Spleen (tissue), 11 donors: Measurements from ENCODE around the gene TSC22D1. TPM values are rescaled to one million over a fixed set of nuclear protein-coding genes. Genes with fewer than 3 reads are reported as not detected.

Experiments
- DNase-seq: peaks from one replicate; pipeline ENCODE4 v3.0.0-alpha.2; 2020
- H3K27ac ChIP-seq, 8 donors: fragments of 200-600 bp; sonication (generic) in 7 of 8; 1 replicate in 4 of 8; 2 replicates in 4 of 8; pipeline versions ENCODE4 v1.5.0 to v1.8.0; 2016 to 2021; ENCODE audit warnings: inconsistent platforms in 4 of 8, mild to moderate bottlenecking in 4 of 8, moderate library complexity in 1 of 8
- H3K27me3 ChIP-seq, 7 donors: fragments of 200-600 bp; sonication (generic) in 6 of 7; replicated peaks in 1 of 7; 1 replicate in 4 of 7; 2 replicates in 3 of 7; pipeline versions ENCODE4 v1.5.0 to v1.8.0; 2016 to 2021; ENCODE audit warnings: inconsistent platforms in 3 of 7, mild to moderate bottlenecking in 1 of 7
- H3K36me3 ChIP-seq, 6 donors: fragments of 200-600 bp; sonication (generic) in 5 of 6; 1 replicate in 4 of 6; 2 replicates in 2 of 6; pipeline versions ENCODE4 v1.5.0 to v1.8.0; 2016 to 2021; ENCODE audit warnings: inconsistent platforms in 2 of 6
- H3K4me1 ChIP-seq, 6 donors: fragments of 200-600 bp; sonication (generic) in 5 of 6; 1 replicate in 3 of 6; 2 replicates in 3 of 6; pipeline versions ENCODE4 v1.5.0 to v1.8.0; 2016 to 2021; ENCODE audit warnings: inconsistent platforms in 3 of 6
- H3K4me3 ChIP-seq, 8 donors: fragments of 200-600 bp; sonication (generic) in 7 of 8; 1 replicate in 4 of 8; 2 replicates in 4 of 8; pipeline versions ENCODE4 v1.5.0 to v1.8.0; 2016 to 2021; ENCODE audit warnings: inconsistent platforms in 4 of 8, mild to moderate bottlenecking in 4 of 8, moderate library complexity in 2 of 8
- H3K9me3 ChIP-seq, 8 donors: fragments of 200-600 bp; sonication (generic) in 7 of 8; 1 replicate in 4 of 8; 2 replicates in 4 of 8; pipeline versions ENCODE4 v1.5.0 to v1.8.0; 2016 to 2021; ENCODE audit warnings: inconsistent platforms in 4 of 8
- CTCF ChIP-seq, 11 experiments: fragments of 200-600 bp in 7 of 11; fragments of 450-650 bp in 4 of 11; sonication (generic) in 4 of 11; IDR thresholded peaks in 8 of 11; conservative IDR thresholded peaks in 3 of 11; 1 replicate in 7 of 11; 2 replicates in 4 of 11; pipeline versions ENCODE4 v1.4.0 to v1.8.0; 2016 to 2021; ENCODE audit warnings: antibody characterized with exemption in 11 of 11, inconsistent platforms in 4 of 11, mild to moderate bottlenecking in 1 of 11
- POLR2A ChIP-seq, 3 donors: fragments of 450-650 bp; IDR thresholded peaks; one replicate each; pipeline ENCODE4 v1.5.1; 2017; ENCODE audit warnings: antibody characterized with exemption in 3 of 3, mild to moderate bottlenecking in 1 of 3
- POLR2AphosphoS5 ChIP-seq, 3 donors: sonication (generic); formaldehyde crosslinking; IDR thresholded peaks; one replicate each; pipeline ENCODE4 v1.5.1; 2017; ENCODE audit warnings: antibody characterized with exemption in 3 of 3
- WGBS, 5 donors: extraction: QIAGEN DNeasy Blood & Tissue Kit in 3 of 5; methylation state at CpG; one replicate each; pipeline versions ENCODE4 v1.1.5 to v1.1.7; 2013 to 2018; 5-methylcytosine and 5-hydroxymethylcytosine counted together
- intact Hi-C: fragments of 100-400 bp; cut with DNase I; formaldehyde crosslinking; loops from one replicate; pipeline ENCODE4 v1.15.0; 2023; ENCODE audit warnings: low total_unique reads
- polyA plus RNA-seq, 3 donors: library from polyadenylated mRNA; stranded (reverse); fragments of 200-250 nt; gene quantifications; one replicate each; pipeline ENCODE4 v1.2.1, GENCODE V29; 2013
- total RNA-seq, 7 donors: library from RNA; depleted of rRNA in 3 of 7; stranded (reverse); fragments of >200 nt in 3 of 7; fragmentation: NEBNext Ultra II Directional in 4 of 7; extraction: Animal tissue kit (Norgen Biotek cat#: 25700) in 4 of 7; gene quantifications; one replicate each; pipeline versions ENCODE4 v1.1.0 to v1.2.1, GENCODE V29; 2016 to 2021
- donor health status: healthy with polysubstance abuse.
- donor health status: DM: no; HTN: no; CAD: no; lungs with moderate emphysema.
- donor health status: DM: no; HTN: no; CAD: no.
- donor health status: Bipolar disorder and iron deficiency.
- donor health status: healthy.
- donor health status: DM: no; HTN: no; CAD: no.
- donor health status: DM: yes; HTN: yes; CAD: no.

The TSC22D1 gene
- total and polyA plus RNA-seq, 10 donors = 14.3 to 66.3 (median 42.6) TPM

- 62 to 84% (median 82%) methylated on average over 3 of the region's 3 CpGs for WGBS, 5 donors
- intact Hi-C loops = no loop called here
- DNase-seq = no peak
- peaks cover 0 to 7% (median 0%) of the 10 kb centered on the region in 6 donors for H3K4me1 ChIP-seq
- no peaks in the 10 kb centered on the region for H3K9me3 ChIP-seq
- no peak for TF ChIP-seq POLR2AphosphoS5 (IDR thresholded peaks at IDR 0.05)
- no peak for TF ChIP-seq POLR2A (IDR thresholded peaks at IDR 0.05)
- no peak for TF ChIP-seq CTCF (IDR thresholded peaks at IDR 0.05 in 8 of 11, conservative IDR thresholded peaks at IDR 0.05 in 3 of 11)
- peaks cover 0 to 20% (median 0%) of the 10 kb centered on the region in 7 donors for H3K27me3 ChIP-seq
- no peaks in the 10 kb centered on the region for H3K36me3 ChIP-seq
- no peak overlapping the region for H3K4me3 ChIP-seq
- H3K27ac ChIP-seq = no peak overlapping the region
Measured at GRCh38 chr13:44426461-44426860, 149.7 kb downstream of the TSC22D1 start.

- peaks cover 0 to 7% (median 0%) of the 10 kb centered on the region in 6 donors for H3K4me1 ChIP-seq
- no peak overlapping the region for H3K4me3 ChIP-seq
- H3K9me3 ChIP-seq = no peaks in the 10 kb centered on the region
- no peak overlapping the region for H3K27ac ChIP-seq
- intact Hi-C loops = no loop called here
- peaks cover 0 to 20% (median 0%) of the 10 kb centered on the region in 7 donors for H3K27me3 ChIP-seq
- 91 to 97% (median 96%) methylated on average over 2 of the region's 2 CpGs for WGBS, 5 donors
- TF ChIP-seq POLR2AphosphoS5 (IDR thresholded peaks at IDR 0.05) = no peak
- TF ChIP-seq CTCF (IDR thresholded peaks at IDR 0.05 in 8 of 11, conservative IDR thresholded peaks at IDR 0.05 in 3 of 11) = no peak
- no peak for TF ChIP-seq POLR2A (IDR thresholded peaks at IDR 0.05)
- DNase-seq = no peak
- no peaks in the 10 kb centered on the region for H3K36me3 ChIP-seq
Measured at GRCh38 chr13:44425815-44426078, 150.4 kb downstream of the TSC22D1 start.

- H3K27me3 ChIP-seq = peaks cover 0 to 20% (median 0%) of the 10 kb centered on the region in 7 donors
- DNase-seq = no peak
- no peaks in the 10 kb centered on the region for H3K9me3 ChIP-seq
- H3K4me3 ChIP-seq = no peak overlapping the region
- intact Hi-C loops = no loop called here
- no peaks in the 10 kb centered on the region for H3K36me3 ChIP-seq
- no peak for TF ChIP-seq POLR2AphosphoS5 (IDR thresholded peaks at IDR 0.05)
- TF ChIP-seq CTCF (IDR thresholded peaks at IDR 0.05 in 8 of 11, conservative IDR thresholded peaks at IDR 0.05 in 3 of 11) = no peak
- TF ChIP-seq POLR2A (IDR thresholded peaks at IDR 0.05) = no peak
- no peak overlapping the region for H3K27ac ChIP-seq
- peaks cover 0 to 7% (median 0%) of the 10 kb centered on the region in 6 donors for H3K4me1 ChIP-seq
- WGBS, 5 donors = 41 to 61% (median 58%) methylated on average over 9 of the region's 9 CpGs
Measured at GRCh38 chr13:44425041-44425814, 150.9 kb downstream of the TSC22D1 start.

- H3K9me3 ChIP-seq = no peaks in the 10 kb centered on the region
- no peak for TF ChIP-seq CTCF (IDR thresholded peaks at IDR 0.05 in 8 of 11, conservative IDR thresholded peaks at IDR 0.05 in 3 of 11)
- no peak for TF ChIP-seq POLR2AphosphoS5 (IDR thresholded peaks at IDR 0.05)
- no peak for TF ChIP-seq POLR2A (IDR thresholded peaks at IDR 0.05)
- H3K4me3 ChIP-seq = no peak overlapping the region
- peaks cover 0 to 7% (median 0%) of the 10 kb centered on the region in 6 donors for H3K4me1 ChIP-seq
- H3K27me3 ChIP-seq = peaks cover 0 to 20% (median 0%) of the 10 kb centered on the region in 7 donors
- intact Hi-C loops = no loop called here
- no peak for DNase-seq
- no peaks in the 10 kb centered on the region for H3K36me3 ChIP-seq
- H3K27ac ChIP-seq = no peak overlapping the region
- 87 to 93% (median 90%) methylated on average over 5 of the region's 5 CpGs for WGBS, 5 donors
Measured at GRCh38 chr13:44423824-44424223, 152.3 kb downstream of the TSC22D1 start.
